NCI-H187 treated with DMSO at 0.1 percent for 48 hours (cell line): ENCODE results near the gene AKAP8L.
A peak's percentile ranks its signal among the peaks of the same experiment; 100 is the strongest.

ENCODE experiments used
- DNase-seq: peaks from one replicate; lab custom pipeline; 2025; lab: John Stamatoyannopoulos, UW

The AKAP8L gene, protein sequence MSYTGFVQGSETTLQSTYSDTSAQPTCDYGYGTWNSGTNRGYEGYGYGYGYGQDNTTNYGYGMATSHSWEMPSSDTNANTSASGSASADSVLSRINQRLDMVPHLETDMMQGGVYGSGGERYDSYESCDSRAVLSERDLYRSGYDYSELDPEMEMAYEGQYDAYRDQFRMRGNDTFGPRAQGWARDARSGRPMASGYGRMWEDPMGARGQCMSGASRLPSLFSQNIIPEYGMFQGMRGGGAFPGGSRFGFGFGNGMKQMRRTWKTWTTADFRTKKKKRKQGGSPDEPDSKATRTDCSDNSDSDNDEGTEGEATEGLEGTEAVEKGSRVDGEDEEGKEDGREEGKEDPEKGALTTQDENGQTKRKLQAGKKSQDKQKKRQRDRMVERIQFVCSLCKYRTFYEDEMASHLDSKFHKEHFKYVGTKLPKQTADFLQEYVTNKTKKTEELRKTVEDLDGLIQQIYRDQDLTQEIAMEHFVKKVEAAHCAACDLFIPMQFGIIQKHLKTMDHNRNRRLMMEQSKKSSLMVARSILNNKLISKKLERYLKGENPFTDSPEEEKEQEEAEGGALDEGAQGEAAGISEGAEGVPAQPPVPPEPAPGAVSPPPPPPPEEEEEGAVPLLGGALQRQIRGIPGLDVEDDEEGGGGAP

GRCh38 chr19:15418579-15419412, at the start of gene AKAP8L:
Gene AKAP8L, minus strand, starts transcription at chr19:15418988. Its CDS starts 65 bp downstream, at chr19:15418923.
- peak; percentile 85 for DNase-seq

DNA sequence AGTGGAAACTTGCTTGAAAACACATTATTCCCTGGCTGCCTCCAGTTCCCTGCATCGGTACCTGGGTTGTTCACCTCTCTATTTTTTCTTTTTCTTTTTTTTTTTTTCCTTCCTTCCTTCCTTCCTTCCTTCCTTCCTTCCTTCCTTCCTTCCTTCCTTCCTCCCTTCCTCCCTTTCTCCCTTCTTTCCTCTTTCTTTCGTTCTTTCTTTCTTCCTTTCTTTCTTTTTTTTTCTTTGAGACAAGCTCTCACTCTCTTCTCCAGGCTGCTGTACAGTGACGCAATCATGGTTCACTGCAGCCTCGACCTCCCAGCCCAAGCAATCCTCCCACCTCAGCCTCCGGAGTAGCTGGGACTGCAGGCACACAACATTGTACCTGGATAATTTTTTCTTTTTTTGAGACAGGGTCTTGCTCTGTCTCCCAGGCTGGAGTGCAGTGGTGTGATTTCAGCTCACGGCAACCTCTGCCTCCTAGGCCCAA, 49.0 kb upstream of the AKAP8L start:
- DNase-seq: no peak

GRCh38 chr19:15466851-15467733, 48.3 kb upstream of the AKAP8L start:
- no peak for DNase-seq

DNA sequence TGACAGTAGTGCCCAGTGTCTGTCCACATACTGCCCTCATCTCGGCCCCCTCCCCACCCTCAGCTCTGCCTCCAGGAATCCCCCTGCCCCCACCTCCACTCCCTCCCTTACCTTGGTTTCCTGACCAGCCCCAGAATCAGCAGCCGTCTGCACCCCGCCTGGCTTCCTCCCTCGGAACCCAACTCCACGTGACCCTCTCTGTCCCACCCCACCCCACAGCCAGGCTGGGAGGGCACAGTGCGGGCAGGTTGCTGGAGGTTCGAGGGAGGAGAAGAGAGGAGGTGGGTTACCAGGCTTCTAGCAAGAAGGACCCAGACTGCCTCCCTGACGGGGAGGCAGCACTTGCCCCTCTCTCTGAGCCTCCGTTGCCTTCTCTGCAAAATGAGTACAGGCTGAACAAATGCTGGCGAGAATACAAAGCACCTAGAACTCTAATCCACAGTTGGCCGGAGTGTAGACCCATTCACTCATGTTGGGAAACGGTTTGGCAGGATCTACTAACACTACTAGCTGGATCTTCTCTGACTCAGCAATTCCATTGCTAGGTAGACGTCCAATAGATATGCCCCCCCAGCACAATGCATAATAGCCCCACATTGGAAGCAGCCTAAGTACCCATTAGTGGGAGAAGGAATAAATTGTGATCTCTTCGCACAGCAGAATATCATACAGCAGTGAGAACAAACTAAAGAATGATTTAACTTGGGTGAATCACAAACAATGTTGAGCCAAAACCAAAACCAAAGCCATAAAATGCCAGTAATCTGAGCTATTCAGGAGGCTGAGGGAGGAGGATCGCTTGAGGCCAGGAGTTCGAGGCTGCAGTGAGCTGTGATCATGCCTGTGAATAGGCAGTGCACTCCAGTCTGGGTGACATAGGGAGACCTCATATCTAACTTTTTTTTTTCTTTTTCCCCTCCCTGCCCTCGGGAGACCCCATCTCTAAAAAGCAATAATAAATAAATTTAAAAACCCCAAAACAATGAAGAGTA, 45.9 kb upstream of the AKAP8L start, which contains the start of gene RASAL3:
Gene RASAL3 (minus strand): TSS at position 151 of the 992 bp plus-strand sequence. CDS start 186 bp downstream, outside the sequence.
- DNase-seq: no peak

DNA sequence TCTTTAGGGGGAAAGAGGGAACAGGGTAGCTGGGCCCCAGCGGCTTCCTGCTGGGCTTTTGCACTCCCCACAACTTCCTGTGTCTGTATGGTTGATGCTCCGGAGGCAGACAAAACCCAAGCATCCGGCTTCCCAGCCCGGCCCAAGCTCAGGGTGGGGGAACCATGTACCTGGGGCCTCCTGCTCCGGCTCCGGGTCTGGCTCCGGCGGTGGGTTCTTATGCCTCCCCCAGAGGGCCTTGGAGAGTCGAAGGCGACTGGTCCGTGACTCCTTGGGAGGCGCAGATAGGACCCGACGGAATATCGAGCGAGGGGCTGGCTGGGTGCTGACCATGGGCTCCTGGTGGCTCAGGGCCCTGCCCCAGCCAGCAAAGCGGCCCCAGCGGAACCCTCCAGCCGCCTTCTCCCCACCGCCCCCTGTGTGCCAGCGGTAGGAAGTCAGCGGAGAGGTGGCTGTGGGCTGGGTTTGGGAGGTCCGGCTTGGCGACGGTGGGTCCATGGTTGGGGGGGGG, 45.1 kb upstream of the AKAP8L start:
- DNase-seq: no peak

- DNase-seq: no peak
Measured at GRCh38 chr19:15461694-15462093, 42.9 kb upstream of the AKAP8L start.

- DNase-seq: no peak
Measured at GRCh38 chr19:15457701-15458484, 39.1 kb upstream of the AKAP8L start.

- DNase-seq: no peak
Measured at GRCh38 chr19:15456871-15457700, 38.3 kb upstream of the AKAP8L start.

DNA sequence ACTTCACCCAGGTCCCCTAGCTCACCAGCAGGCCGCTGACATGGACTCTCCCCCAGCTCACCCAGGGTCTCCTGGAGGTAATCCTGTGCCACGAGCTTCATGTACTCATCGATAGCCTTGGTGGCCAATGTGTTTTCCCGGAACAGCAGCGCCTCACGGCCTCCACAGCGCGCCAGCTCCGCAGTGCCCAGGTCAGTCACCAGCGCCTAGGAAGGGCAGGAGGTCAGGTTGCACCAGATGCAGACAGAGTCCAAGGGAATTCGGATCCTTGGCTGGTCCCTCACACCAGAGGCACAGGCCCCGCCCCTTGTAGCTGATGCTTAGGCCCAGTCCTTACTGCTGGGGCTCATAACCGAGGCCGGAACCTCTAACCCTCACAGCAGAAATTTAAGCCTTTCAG, 37.7 kb upstream of the AKAP8L start:
- no peak for DNase-seq

- DNase-seq: no peak
Measured at GRCh38 chr19:15455996-15456395, 37.2 kb upstream of the AKAP8L start.

GRCh38 chr19:15453906-15454860, 35.4 kb upstream of the AKAP8L start:
- DNase-seq: no peak

GRCh38 chr19:15453091-15453578, 34.3 kb upstream of the AKAP8L start:
- no peak for DNase-seq

DNA sequence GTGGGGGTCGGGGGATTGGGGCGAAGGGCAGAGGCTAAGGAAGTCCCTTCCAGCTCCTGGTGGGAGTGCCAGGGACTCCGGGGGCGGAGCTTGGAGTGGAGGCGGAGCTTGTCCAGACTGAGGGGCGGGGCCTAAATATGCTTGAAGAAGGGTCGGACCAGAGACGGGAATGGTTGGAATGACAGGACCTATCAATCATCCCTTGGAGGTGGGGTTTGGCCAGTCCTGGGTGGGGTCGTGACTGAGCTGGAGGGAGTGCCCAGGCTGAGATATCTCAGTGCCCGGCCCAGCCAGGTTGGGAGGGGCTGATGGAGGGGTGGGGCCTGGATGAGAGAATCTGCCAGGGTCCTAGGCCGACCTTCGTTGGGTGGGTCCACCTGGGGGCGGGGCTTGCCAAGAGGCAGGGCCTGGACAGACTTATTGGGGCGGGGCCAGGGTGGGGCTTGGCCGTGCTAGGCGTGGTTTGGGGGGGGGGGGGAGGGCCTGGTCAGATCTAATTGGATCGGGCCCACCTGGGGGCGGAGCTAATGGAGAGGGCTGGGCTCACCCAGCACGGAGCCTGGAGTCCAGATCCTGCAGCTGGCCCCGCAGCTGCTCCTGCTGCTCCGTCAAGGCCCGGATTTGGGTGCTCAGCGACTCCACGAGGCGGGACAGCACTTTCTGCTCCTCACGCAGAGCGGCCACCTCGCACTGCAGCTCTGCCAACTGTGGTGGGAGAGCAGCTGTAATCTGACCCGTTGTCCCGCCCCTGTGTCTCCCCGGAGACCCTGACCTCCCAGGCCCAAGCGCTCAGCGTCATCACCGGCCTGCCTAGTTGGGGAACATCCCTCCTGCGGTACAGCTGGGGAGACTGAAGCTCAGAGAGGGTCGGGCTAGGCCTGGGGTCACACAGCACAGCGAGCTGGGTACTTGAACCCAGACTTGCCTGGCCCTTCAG, 33.6 kb upstream of the AKAP8L start:
- no peak for DNase-seq

- DNase-seq: no peak
Measured at GRCh38 chr19:15450528-15450890, 31.7 kb upstream of the AKAP8L start.

DNA sequence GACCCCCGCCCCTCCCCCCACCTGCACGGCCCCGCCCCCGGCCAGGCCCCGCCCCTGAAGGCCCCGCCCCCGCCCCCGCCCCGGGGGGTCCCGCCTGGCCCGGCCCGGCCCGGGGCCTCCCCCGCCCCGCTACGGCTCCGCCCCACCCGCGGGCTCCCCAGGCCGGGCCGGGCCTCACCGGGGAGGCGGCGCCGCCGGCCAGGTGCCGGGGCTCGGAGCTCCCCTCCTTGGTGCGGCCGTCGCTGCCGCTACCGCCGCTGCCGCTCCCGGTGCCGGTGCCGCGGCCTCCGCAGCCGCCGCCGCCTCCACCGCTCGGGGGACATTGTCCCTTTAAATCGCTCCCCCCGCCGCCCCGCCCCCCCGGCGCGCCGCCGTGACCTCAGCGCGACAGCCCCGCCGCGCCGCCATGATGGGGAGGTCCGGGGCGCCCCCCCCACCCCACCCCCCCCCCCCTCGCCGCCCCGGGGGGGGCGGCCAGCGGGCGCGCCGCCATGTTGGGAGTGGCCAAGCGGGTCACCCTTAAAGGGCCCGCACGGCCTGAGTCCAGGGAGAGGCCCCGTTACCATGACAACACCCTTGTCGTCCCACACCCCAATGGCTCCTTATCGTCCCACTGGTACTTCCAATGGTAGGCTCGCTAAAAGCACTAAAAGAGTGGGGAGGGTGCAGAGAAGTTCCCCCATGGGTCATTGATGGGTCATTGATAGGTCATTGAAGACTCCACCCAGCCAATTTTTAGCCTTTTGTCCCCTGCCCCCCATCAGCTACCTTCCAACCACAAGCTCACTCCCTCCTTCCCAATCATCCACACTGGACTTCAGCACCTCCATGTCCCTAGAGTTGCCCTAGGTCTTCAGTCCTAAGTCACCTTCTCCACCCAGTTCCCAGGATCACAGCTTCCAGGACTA, 31.1 kb upstream of the AKAP8L start, which contains the start of gene WIZ:
Gene WIZ (minus strand): TSS at position 337 of the 908 bp plus-strand sequence. CDS start 1,649 bp downstream, outside the sequence.
- DNase-seq: no peak
